H1 (cell line): ENCODE data around the gene DHCR24. TPM values are rescaled to one million over a fixed set of nuclear protein-coding genes. Genes with fewer than 3 reads are reported as not detected.

Experiments used
- CTCF ChIA-PET: fragments of 300-600 bp; sonication (Branson Sonifier 250); formaldehyde crosslinking; loops from one replicate; lab custom pipeline; 2021; ENCODE audit not compliant: partially characterized antibody; lab: Charles Lee
- POLR2A ChIA-PET: fragments of 300-600 bp; sonication (Branson Sonifier 250); formaldehyde crosslinking; loops from one replicate; lab custom pipeline; 2021; ENCODE audit warnings: inconsistent platforms; ENCODE audit not compliant: partially characterized antibody; lab: Charles Lee
- DNase-seq, 2 experiments: peaks; one replicate each; pipeline versions ENCODE4 v3.0.0 to v3.0.0-alpha.2; 2010 to 2022; ENCODE audit warnings: low spot score in 2 of 2, low read depth in 1 of 2, mixed read lengths in 1 of 2
- FAIRE-seq: peaks from 2 replicates; lab custom pipeline; 2011; peaks lifted over from hg19 to GRCh38; lab: Jason Lieb, UNC
- H2AFZ ChIP-seq: 2 replicates; pipeline ENCODE4 v1.8.1; 2012; ENCODE audit warnings: low read length, inconsistent platforms
- H2AK5ac ChIP-seq: 2 replicates; pipeline ENCODE4 v1.6.1; 2013; ENCODE audit warnings: low read depth, low read length
- H2BK120ac ChIP-seq: replicated peaks from 2 replicates; pipeline ENCODE3; 2013; ENCODE audit warnings: low read depth, low read length, inconsistent platforms
- H2BK12ac ChIP-seq: 2 replicates; pipeline ENCODE4 v1.6.1; 2013; ENCODE audit warnings: low read depth, low read length
- H2BK15ac ChIP-seq: 2 replicates; pipeline ENCODE4 v1.6.1; 2013; ENCODE audit warnings: low read length
- H2BK20ac ChIP-seq: 2 replicates; pipeline ENCODE4 v1.6.1; 2013; ENCODE audit warnings: low read length
- H2BK5ac ChIP-seq: 2 replicates; pipeline ENCODE4 v1.6.1; 2013; ENCODE audit warnings: low read depth, low read length
- H3K14ac ChIP-seq: 2 replicates; pipeline ENCODE4 v1.6.1; 2013; ENCODE audit warnings: inconsistent platforms; ENCODE audit not compliant: insufficient read length
- H3K18ac ChIP-seq: 2 replicates; pipeline ENCODE4 v1.6.1; 2013; ENCODE audit warnings: low read length; ENCODE audit errors: extremely low read depth
- H3K23ac ChIP-seq: 2 replicates; pipeline ENCODE4 v1.6.1; 2013; ENCODE audit warnings: inconsistent platforms; ENCODE audit not compliant: insufficient read length
- H3K23me2 ChIP-seq: 2 replicates; pipeline ENCODE4 v1.6.1; 2013; ENCODE audit warnings: low read depth, low read length
- H3K27ac ChIP-seq: 2 replicates; pipeline ENCODE4 v1.6.1; 2011; ENCODE audit warnings: low read depth, low read length, inconsistent platforms
- H3K27me3 ChIP-seq, 4 experiments: replicated peaks in 1 of 4; 1 replicate in 1 of 4; 2 replicates in 3 of 4; pipeline versions ENCODE4 v1.6.1 to v1.8.1; 2011 to 2013; ENCODE audit warnings: low read length in 3 of 4, mild to moderate bottlenecking in 3 of 4, inconsistent platforms in 2 of 4, mixed read lengths in 2 of 4, moderate library complexity in 1 of 4; ENCODE audit not compliant: control insufficient read depth in 3 of 4, insufficient read depth in 3 of 4; ENCODE audit errors: extremely low read depth in 1 of 4
- H3K36me3 ChIP-seq, 4 experiments: 2 replicates each; pipeline versions ENCODE4 v1.6.1 to v1.8.1; 2011 to 2013; ENCODE audit warnings: mild to moderate bottlenecking in 4 of 4, low read length in 3 of 4, moderate library complexity in 2 of 4, control low read depth in 1 of 4, inconsistent platforms in 1 of 4; ENCODE audit not compliant: insufficient read depth in 4 of 4, control insufficient read depth in 2 of 4
- H3K4ac ChIP-seq: replicated peaks from 2 replicates; pipeline ENCODE3; 2013; ENCODE audit warnings: low read length, low read depth, mixed read lengths, inconsistent platforms; ENCODE audit not compliant: insufficient read length
- H3K4me1 ChIP-seq, 4 experiments: replicated peaks in 1 of 4; 1 replicate in 1 of 4; 2 replicates in 3 of 4; pipeline versions ENCODE4 v1.6.1 to v1.8.1; 2011 to 2013; ENCODE audit warnings: low read length in 3 of 4, inconsistent platforms in 2 of 4, mixed read lengths in 1 of 4; ENCODE audit not compliant: insufficient read depth in 4 of 4, control insufficient read depth in 3 of 4
- H3K4me2 ChIP-seq, 2 experiments: 2 replicates each; pipeline versions ENCODE4 v1.6.1 to v1.8.1; 2011 to 2013; ENCODE audit warnings: low read depth in 2 of 2, low read length in 2 of 2, control low read depth in 1 of 2, inconsistent platforms in 1 of 2, mild to moderate bottlenecking in 1 of 2; ENCODE audit not compliant: insufficient read depth in 1 of 2
- H3K4me3 ChIP-seq, 4 experiments: fragments of 200-600, 300-600 bp in 1 of 4; sonication (generic), shearing (Covaris generic), sonication (Bioruptor Twin) in 1 of 4; 2 replicates each; pipeline versions ENCODE4 v1.5.1 to v1.8.1; 2011 to 2016; ENCODE audit warnings: low read length in 4 of 4, low read depth in 3 of 4, control low read depth in 2 of 4, inconsistent platforms in 2 of 4, mild to moderate bottlenecking in 2 of 4, mixed read lengths in 1 of 4, moderate library complexity in 1 of 4; ENCODE audit not compliant: insufficient read depth in 2 of 4; ENCODE audit errors: extremely low read depth in 1 of 4
- H3K56ac ChIP-seq: replicated peaks from 2 replicates; pipeline ENCODE3; 2013; ENCODE audit warnings: low read depth, mild to moderate bottlenecking, mixed read lengths, low read length, inconsistent platforms; ENCODE audit not compliant: insufficient read length
- H3K79me1 ChIP-seq: 2 replicates; pipeline ENCODE4 v1.6.1; 2013; ENCODE audit warnings: low read depth, low read length, control low read depth
- H3K79me2 ChIP-seq, 2 experiments: 2 replicates each; pipeline versions ENCODE4 v1.6.1 to v1.8.1; 2012 to 2013; ENCODE audit warnings: low read length in 2 of 2, mild to moderate bottlenecking in 2 of 2, inconsistent platforms in 1 of 2; ENCODE audit not compliant: insufficient read depth in 2 of 2, control insufficient read depth in 1 of 2
- H3K9ac ChIP-seq, 4 experiments: replicated peaks in 1 of 4; 1 replicate in 1 of 4; 2 replicates in 3 of 4; pipeline versions ENCODE4 v1.6.1 to v1.8.1; 2011 to 2013; ENCODE audit warnings: low read depth in 3 of 4, low read length in 3 of 4, control low read depth in 2 of 4, mild to moderate bottlenecking in 2 of 4, moderate library complexity in 2 of 4, inconsistent platforms in 1 of 4; ENCODE audit errors: extremely low read depth in 1 of 4
- H3K9me3 ChIP-seq, 2 experiments: 2 replicates each; pipeline versions ENCODE4 v1.6.1 to v1.8.1; 2012 to 2013; ENCODE audit warnings: mild to moderate bottlenecking in 2 of 2, moderate library complexity in 2 of 2, control low read depth in 1 of 2, inconsistent platforms in 1 of 2, low read depth in 1 of 2, low read length in 1 of 2, mixed read lengths in 1 of 2; ENCODE audit not compliant: insufficient read depth in 2 of 2
- H4K20me1 ChIP-seq, 2 experiments: replicated peaks in 1 of 2; 2 replicates each; pipeline versions ENCODE3 to v1.8.1; 2011 to 2013; ENCODE audit warnings: inconsistent platforms in 2 of 2, low read length in 2 of 2, mild to moderate bottlenecking in 1 of 2; ENCODE audit not compliant: insufficient read depth in 2 of 2, control insufficient read depth in 1 of 2
- H4K5ac ChIP-seq: 2 replicates; pipeline ENCODE4 v1.6.1; 2013; ENCODE audit warnings: low read length, low read depth, mixed read lengths, inconsistent platforms; ENCODE audit not compliant: insufficient read length
- H4K8ac ChIP-seq: 2 replicates; pipeline ENCODE4 v1.8.0; 2013; ENCODE audit warnings: mild to moderate bottlenecking, moderate library complexity, low read length, inconsistent platforms; ENCODE audit not compliant: insufficient read depth; ENCODE audit errors: extremely low read depth
- H4K91ac ChIP-seq: replicated peaks from 2 replicates; pipeline ENCODE3; 2013; ENCODE audit warnings: low read length, mixed read lengths, inconsistent platforms; ENCODE audit not compliant: insufficient read length
- CREB1 ChIP-seq: IDR thresholded peaks from 2 replicates; pipeline ENCODE4 v1.6.1; 2012; ENCODE audit warnings: inconsistent platforms
- EP300 ChIP-seq, 2 experiments: IDR thresholded peaks; 1 replicate in 1 of 2; 2 replicates in 1 of 2; pipeline ENCODE4 v1.6.1; 2011 to 2012; ENCODE audit warnings: low read depth in 2 of 2, low read length in 2 of 2, mild to moderate bottlenecking in 2 of 2, borderline replicate concordance in 1 of 2, inconsistent platforms in 1 of 2, moderate library complexity in 1 of 2
- RFX5 ChIP-seq: IDR thresholded peaks from 2 replicates; pipeline ENCODE4 v1.6.1; 2011; ENCODE audit warnings: low read depth, low read length, improper control_type of control experiment, borderline replicate concordance
- TBP ChIP-seq: IDR thresholded peaks from 2 replicates; pipeline ENCODE4 v1.6.1; 2011; ENCODE audit warnings: low read depth, low read length, improper control_type of control experiment
- WGBS, 2 experiments: shearing (Covaris generic) in 1 of 2; methylation state at CpG; one replicate each; pipeline versions ENCODE4 v1.1.6 to v1.1.7; 2013 to 2015; ENCODE audit warnings: low lambda C conversion rate in 2 of 2, mixed read lengths in 2 of 2, inconsistent platforms in 1 of 2, low coverage in 1 of 2, missing lambda C conversion rate in 1 of 2; ENCODE audit not compliant: insufficient replicate concordance in 2 of 2, insufficient coverage in 1 of 2, insufficient read length in 1 of 2; ENCODE audit errors: extremely low coverage in 1 of 2, missing lambda C conversion rate in 1 of 2; 5-methylcytosine and 5-hydroxymethylcytosine counted together
- polyA plus RNA-seq, 7 experiments: library from polyadenylated mRNA; depleted of rRNA in 3 of 7; stranded (reverse) in 5 of 7; unstranded in 2 of 7; fragments of >200 nt in 5 of 7; fragments of 200-250 nt in 2 of 7; gene quantifications; 1 replicate in 5 of 7; 2 replicates in 1 of 7; 4 replicates in 1 of 7; pipeline versions ENCODE4 v1.2.1 to v1.2.3, GENCODE V29; 2011 to 2013; ENCODE audit warnings: missing spikeins in 2 of 7, mixed read lengths in 2 of 7
- total RNA-seq: library from RNA; stranded (reverse); fragmentation: NEBNext Ultra II Directional; extraction: Animal tissue kit (Norgen Biotek cat#: 25700); gene quantifications from 2 replicates; pipeline ENCODE4 v1.2.1, GENCODE V29; 2021
- TF ChIP-seq, protein P1 (sequence below): IDR thresholded peaks from 2 replicates; pipeline ENCODE4 v1.6.1; 2012; ENCODE audit warnings: inconsistent platforms

Gene DHCR24
- total and polyA plus RNA-seq, 2 of the 8 experiments (the other 6 are each of a cell fraction or from before 2014, with no cell fraction given), result 370 to 419 TPM

DNA sequence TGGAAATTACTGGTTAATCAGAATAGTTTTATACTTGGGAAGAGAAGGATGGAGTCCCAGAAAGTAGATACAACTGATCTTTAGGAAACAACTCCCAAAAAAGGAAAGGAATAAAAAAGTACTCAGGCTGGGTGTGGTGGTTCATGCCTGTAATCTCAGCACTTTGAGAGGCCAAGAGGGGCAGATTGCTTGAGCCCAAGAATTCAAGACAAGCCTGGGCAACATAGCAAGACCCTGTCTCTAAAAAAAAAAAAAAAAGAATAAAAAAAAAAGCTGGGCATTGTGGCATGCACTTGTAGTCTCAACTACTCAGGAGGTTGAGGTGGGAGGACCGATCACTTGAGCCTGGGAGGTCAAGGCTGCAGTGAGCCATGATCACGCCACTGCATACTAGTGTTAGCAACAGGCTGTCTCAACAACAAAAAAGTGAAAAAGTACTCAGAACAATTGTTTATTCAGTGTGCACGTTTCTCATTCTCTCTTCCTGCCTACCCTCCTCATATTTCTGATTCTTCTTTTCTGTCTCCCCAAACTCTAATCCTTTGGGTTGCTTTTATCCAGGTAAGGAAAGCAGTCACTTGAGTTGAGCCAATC lies 2.2 kb upstream of the DHCR24 start:
- Histone ChIP-seq H3K27ac (no peak overlapping the region), H3K79me1 (peaks cover 15% of the 10 kb centered on the region), H2AFZ (no peak overlapping the region), H3K27me3 (no peaks in the 10 kb centered on the region), H3K9me3 (no peaks in the 10 kb centered on the region), H3K4me3 (no peak overlapping the region), H3K14ac (no peak overlapping the region), H2AK5ac (no peak overlapping the region), H4K5ac (no peak overlapping the region), H3K4ac (no peak overlapping the region), H3K23me2 (peaks cover 13% of the 10 kb centered on the region), H3K18ac (no peak overlapping the region), H4K20me1 (peaks cover 17 to 23% of the 10 kb centered on the region in 2 experiments), H2BK15ac (no peak overlapping the region), H3K36me3 (peaks cover 0 to 16% (median 4%) of the 10 kb centered on the region in 4 experiments; a peak in 4 of 8 replicates), H3K9ac (no peak overlapping the region), H3K79me2 (peaks cover 27% of the 10 kb centered on the region in 2 experiments), H2BK5ac (no peak overlapping the region), H3K4me1 (peaks cover 13 to 19% (median 18%) of the 10 kb centered on the region in 4 experiments; a peak in 6 of 7 replicates), H3K23ac (no peak overlapping the region), H3K4me2 (no peak overlapping the region; a peak in 1 of 4 replicates), H3K56ac (no peak overlapping the region), H2BK120ac (no peak overlapping the region), H2BK20ac (no peak overlapping the region), H2BK12ac (no peak overlapping the region), H4K8ac (no peak overlapping the region), H4K91ac (no peak overlapping the region)
- POLR2A ChIA-PET, result no interaction called here
- no peak for DNase-seq
- FAIRE-seq, result no peak
- WGBS, 2 experiments, result 96% methylated on average over 3 of the region's 3 CpGs; no CpG with 5 or more reads in 1 of the 2 experiments
- CTCF ChIA-PET, result interaction anchor here (0.8 to 4.6 kb wide), 9 partner anchors 10 to 133 kb away, joined by 3 to 28 read pairs (median 4); no protein-coding TSS in a partner anchor
- TF ChIP-seq TBP, result no peak
- TF ChIP-seq EP300 (IDR thresholded peaks at IDR 0.05; ENCODE audit: borderline replicate concordance in 1 of 2, low read depth in 2 of 2, low read length in 2 of 2), result no peak
- TF ChIP-seq, protein P1, sequence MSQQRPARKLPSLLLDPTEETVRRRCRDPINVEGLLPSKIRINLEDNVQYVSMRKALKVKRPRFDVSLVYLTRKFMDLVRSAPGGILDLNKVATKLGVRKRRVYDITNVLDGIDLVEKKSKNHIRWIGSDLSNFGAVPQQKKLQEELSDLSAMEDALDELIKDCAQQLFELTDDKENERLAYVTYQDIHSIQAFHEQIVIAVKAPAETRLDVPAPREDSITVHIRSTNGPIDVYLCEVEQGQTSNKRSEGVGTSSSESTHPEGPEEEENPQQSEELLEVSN, result no peak
- no peak for TF ChIP-seq CREB1
- no peak for TF ChIP-seq RFX5
